ENCODE data around the gene FOXP1. TPM values are rescaled to one million over a fixed set of nuclear protein-coding genes. Genes with fewer than 3 reads are reported as not detected.

Gene FOXP1
- total and polyA plus RNA-seq, 2 of the 13 experiments (the other 11 are each of a cell fraction or from before 2014, with no cell fraction given) = 40.4 to 59.0 TPM

- TF ChIP-seq ZNF253 (CRISPR knock-in tag; IDR thresholded peaks at IDR 0.05; ENCODE audit: borderline replicate concordance) = no peak
- no peak for TF ChIP-seq ZNF510 (CRISPR knock-in tag; IDR thresholded peaks at IDR 0.05; ENCODE audit: low read depth)
- no peak for TF ChIP-seq MYNN (CRISPR knock-in tag; IDR thresholded peaks at IDR 0.05; ENCODE audit: low read depth)
- TF ChIP-seq, protein P1, sequence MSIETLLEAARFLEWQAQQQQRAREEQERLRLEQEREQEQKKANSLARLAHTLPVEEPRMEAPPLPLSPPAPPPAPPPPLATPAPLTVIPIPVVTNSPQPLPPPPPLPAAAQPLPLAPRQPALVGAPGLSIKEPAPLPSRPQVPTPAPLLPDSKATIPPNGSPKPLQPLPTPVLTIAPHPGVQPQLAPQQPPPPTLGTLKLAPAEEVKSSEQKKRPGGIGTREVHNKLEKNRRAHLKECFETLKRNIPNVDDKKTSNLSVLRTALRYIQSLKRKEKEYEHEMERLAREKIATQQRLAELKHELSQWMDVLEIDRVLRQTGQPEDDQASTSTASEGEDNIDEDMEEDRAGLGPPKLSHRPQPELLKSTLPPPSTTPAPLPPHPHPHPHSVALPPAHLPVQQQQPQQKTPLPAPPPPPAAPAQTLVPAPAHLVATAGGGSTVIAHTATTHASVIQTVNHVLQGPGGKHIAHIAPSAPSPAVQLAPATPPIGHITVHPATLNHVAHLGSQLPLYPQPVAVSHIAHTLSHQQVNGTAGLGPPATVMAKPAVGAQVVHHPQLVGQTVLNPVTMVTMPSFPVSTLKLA (IDR thresholded peaks at IDR 0.05) = no peak
- TF ChIP-seq ZNF160 (CRISPR knock-in tag; IDR thresholded peaks at IDR 0.05) = no peak
- no peak for TF ChIP-seq POLR2A (IDR thresholded peaks at IDR 0.05; ENCODE audit: insufficient read depth in 1 of 2, low read depth in 2 of 2, low read length in 2 of 2)
- no peak for TF ChIP-seq ZNF549 (CRISPR knock-in tag; IDR thresholded peaks at IDR 0.05)
- no peak for TF ChIP-seq KDM6A (CRISPR knock-in tag; IDR thresholded peaks at IDR 0.05; ENCODE audit: low read depth)
- TF ChIP-seq SNAPC2 (CRISPR knock-in tag; IDR thresholded peaks at IDR 0.05) = no peak
- no peak for TF ChIP-seq ZNF577 (CRISPR knock-in tag; IDR thresholded peaks at IDR 0.05; ENCODE audit: borderline replicate concordance, low read depth)
- TF ChIP-seq HES4 (CRISPR knock-in tag; IDR thresholded peaks at IDR 0.05; ENCODE audit: borderline replicate concordance) = no peak
- TF ChIP-seq FOXA1 (IDR thresholded peaks at IDR 0.05) = no peak
- no peak for TF ChIP-seq FOXA1 (CRISPR knock-in tag; IDR thresholded peaks at IDR 0.05)
- no peak for TF ChIP-seq ZNF225 (CRISPR knock-in tag; IDR thresholded peaks at IDR 0.05)
- TF ChIP-seq FOSL2 (CRISPR knock-in tag; IDR thresholded peaks at IDR 0.05) = peak; percentile 69
- TF ChIP-seq KAT7 (CRISPR knock-in tag; IDR thresholded peaks at IDR 0.05; ENCODE audit: borderline replicate concordance) = peak; percentile 55; the same call in 1 of the 2 replicates
- no peak for TF ChIP-seq NR3C1 (CRISPR knock-in tag; IDR thresholded peaks at IDR 0.05)
- TF ChIP-seq, protein P2, sequence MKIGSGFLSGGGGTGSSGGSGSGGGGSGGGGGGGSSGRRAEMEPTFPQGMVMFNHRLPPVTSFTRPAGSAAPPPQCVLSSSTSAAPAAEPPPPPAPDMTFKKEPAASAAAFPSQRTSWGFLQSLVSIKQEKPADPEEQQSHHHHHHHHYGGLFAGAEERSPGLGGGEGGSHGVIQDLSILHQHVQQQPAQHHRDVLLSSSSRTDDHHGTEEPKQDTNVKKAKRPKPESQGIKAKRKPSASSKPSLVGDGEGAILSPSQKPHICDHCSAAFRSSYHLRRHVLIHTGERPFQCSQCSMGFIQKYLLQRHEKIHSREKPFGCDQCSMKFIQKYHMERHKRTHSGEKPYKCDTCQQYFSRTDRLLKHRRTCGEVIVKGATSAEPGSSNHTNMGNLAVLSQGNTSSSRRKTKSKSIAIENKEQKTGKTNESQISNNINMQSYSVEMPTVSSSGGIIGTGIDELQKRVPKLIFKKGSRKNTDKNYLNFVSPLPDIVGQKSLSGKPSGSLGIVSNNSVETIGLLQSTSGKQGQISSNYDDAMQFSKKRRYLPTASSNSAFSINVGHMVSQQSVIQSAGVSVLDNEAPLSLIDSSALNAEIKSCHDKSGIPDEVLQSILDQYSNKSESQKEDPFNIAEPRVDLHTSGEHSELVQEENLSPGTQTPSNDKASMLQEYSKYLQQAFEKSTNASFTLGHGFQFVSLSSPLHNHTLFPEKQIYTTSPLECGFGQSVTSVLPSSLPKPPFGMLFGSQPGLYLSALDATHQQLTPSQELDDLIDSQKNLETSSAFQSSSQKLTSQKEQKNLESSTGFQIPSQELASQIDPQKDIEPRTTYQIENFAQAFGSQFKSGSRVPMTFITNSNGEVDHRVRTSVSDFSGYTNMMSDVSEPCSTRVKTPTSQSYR (CRISPR knock-in tag; IDR thresholded peaks at IDR 0.05; ENCODE audit: borderline replicate concordance) = no peak; the same call in 1 of the 2 replicates
- TF ChIP-seq, protein P3, sequence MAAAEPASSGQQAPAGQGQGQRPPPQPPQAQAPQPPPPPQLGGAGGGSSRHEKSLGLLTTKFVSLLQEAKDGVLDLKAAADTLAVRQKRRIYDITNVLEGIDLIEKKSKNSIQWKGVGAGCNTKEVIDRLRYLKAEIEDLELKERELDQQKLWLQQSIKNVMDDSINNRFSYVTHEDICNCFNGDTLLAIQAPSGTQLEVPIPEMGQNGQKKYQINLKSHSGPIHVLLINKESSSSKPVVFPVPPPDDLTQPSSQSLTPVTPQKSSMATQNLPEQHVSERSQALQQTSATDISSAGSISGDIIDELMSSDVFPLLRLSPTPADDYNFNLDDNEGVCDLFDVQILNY (CRISPR knock-in tag; conservative IDR thresholded peaks at IDR 0.05) = no peak
- TF ChIP-seq ZFP36 (IDR thresholded peaks at IDR 0.05; ENCODE audit: borderline replicate concordance, low read depth, low read length, partially characterized antibody) = no peak
- no peak for TF ChIP-seq SIX4 (CRISPR knock-in tag; IDR thresholded peaks at IDR 0.05)
- 0 out of 2 replicates have a peak, but pooled peaks have one; percentile 24 for TF ChIP-seq ZNF121 (CRISPR knock-in tag; IDR thresholded peaks at IDR 0.05)
- no peak for TF ChIP-seq ZBTB20 (CRISPR knock-in tag; IDR thresholded peaks at IDR 0.05; ENCODE audit: borderline replicate concordance, low read depth)
- TF ChIP-seq CCAR2 (optimal IDR thresholded peaks at IDR 0.05; ENCODE audit: low read depth, low read length) = no peak
- no peak for TF ChIP-seq ZNF839 (CRISPR knock-in tag; IDR thresholded peaks at IDR 0.05; ENCODE audit: borderline replicate concordance)
- TF ChIP-seq HMG20A (CRISPR knock-in tag; IDR thresholded peaks at IDR 0.05; ENCODE audit: borderline replicate concordance) = 0 out of 2 replicates have a peak, but pooled peaks have one; percentile 39
- TF ChIP-seq MLLT10 (CRISPR knock-in tag; IDR thresholded peaks at IDR 0.05) = no peak
- TF ChIP-seq JARID2 (CRISPR knock-in tag; IDR thresholded peaks at IDR 0.05; ENCODE audit: insufficient replicate concordance) = no peak
These were observed 23.9 kb downstream of the FOXP1 start (continued) for GRCh38 chr3:71559578-71560162.
